ENCODE data around the gene EVA1C. TPM values are rescaled to one million over a fixed set of nuclear protein-coding genes. Genes with fewer than 3 reads are reported as not detected.

EVA1C gene
- 8.9 and 11.1 TPM in 2 replicates for total RNA-seq

GRCh38 chr21:32412162-32413014 lies at the start of gene EVA1C:
Gene EVA1C (plus strand): TSS chr21:32412706. CDS start chr21:32412854, 148 bp downstream.

GRCh38 chr21:32392880-32393676 lies 19.4 kb upstream of the EVA1C start, which contains the start of gene URB1:
Gene URB1 (minus strand): TSS chr21:32393012. CDS start chr21:32392910, 102 bp downstream.

Other genes starting within 250 kb of the EVA1C start
- gene MIS18A, start 133.7 kb upstream of the EVA1C start, total RNA-seq, result 5.5 and 5.9 TPM in 2 replicates
- not detected in 2 replicates for gene MRAP, start 113.9 kb upstream of the EVA1C start, total RNA-seq
- 33.2 and 55.0 TPM in 2 replicates for gene URB1, start 19.7 kb upstream of the EVA1C start, total RNA-seq
- gene TCP10L, start 172.8 kb downstream of the EVA1C start, total RNA-seq, result 0.68 and 1.3 TPM in 2 replicates
- 32.5 and 49.6 TPM in 2 replicates for gene CFAP298, start 199.7 kb downstream of the EVA1C start, total RNA-seq

Data from nasal cavity respiratory epithelium epithelial cell of viscerocranial mucosa (primary cell).